ENCODE measurements around the gene ULK3.

Gene ULK3

GRCh38 chr15:74820056-74820455, 22.9 kb downstream of the ULK3 start:
- no peak for DNase-seq (ENCODE audit: low spot score)
- in situ Hi-C loops (cut with MboI; ENCODE audit: low pct_unique_long_range_greater_than_20kb, low sequenced_read_pairs, unreplicated experiment): no loop called here

GRCh38 chr15:74817370-74817737, 25.6 kb downstream of the ULK3 start:
- no peak for DNase-seq (ENCODE audit: low spot score)
- TF ChIP-seq CTCF (IDR thresholded peaks at IDR 0.05; ENCODE audit: extremely low read depth, insufficient read depth, missing control alignments): no peak
- in situ Hi-C loops (cut with MboI; ENCODE audit: low pct_unique_long_range_greater_than_20kb, low sequenced_read_pairs, unreplicated experiment): no loop called here

More at GRCh38 chr15:74820056-74820455, 22.9 kb downstream of the ULK3 start:
- no peak for TF ChIP-seq CTCF (IDR thresholded peaks at IDR 0.05; ENCODE audit: extremely low read depth, insufficient read depth, missing control alignments)

GRCh38 chr15:74816624-74817369, 26.2 kb downstream of the ULK3 start:
- no peak for TF ChIP-seq CTCF (IDR thresholded peaks at IDR 0.05; ENCODE audit: extremely low read depth, insufficient read depth, missing control alignments)
- in situ Hi-C loops (cut with MboI; ENCODE audit: low pct_unique_long_range_greater_than_20kb, low sequenced_read_pairs, unreplicated experiment): no loop called here
- no peak for DNase-seq (ENCODE audit: low spot score)

GRCh38 chr15:74815961-74816360, 27.0 kb downstream of the ULK3 start:
- no peak for DNase-seq (ENCODE audit: low spot score)
- in situ Hi-C loops (cut with MboI; ENCODE audit: low pct_unique_long_range_greater_than_20kb, low sequenced_read_pairs, unreplicated experiment): no loop called here
- no peak for TF ChIP-seq CTCF (IDR thresholded peaks at IDR 0.05; ENCODE audit: extremely low read depth, insufficient read depth, missing control alignments)

- in situ Hi-C loops (cut with MboI; ENCODE audit: low pct_unique_long_range_greater_than_20kb, low sequenced_read_pairs, unreplicated experiment): no loop called here
- DNase-seq (ENCODE audit: low spot score): no peak
- no peak for TF ChIP-seq CTCF (IDR thresholded peaks at IDR 0.05; ENCODE audit: extremely low read depth, insufficient read depth, missing control alignments)
Measured at GRCh38 chr15:74815121-74815934, 27.6 kb downstream of the ULK3 start.

- no peak for DNase-seq (ENCODE audit: low spot score)
- TF ChIP-seq CTCF (IDR thresholded peaks at IDR 0.05; ENCODE audit: extremely low read depth, insufficient read depth, missing control alignments): no peak
- in situ Hi-C loops (cut with MboI; ENCODE audit: low pct_unique_long_range_greater_than_20kb, low sequenced_read_pairs, unreplicated experiment): no loop called here
Measured at GRCh38 chr15:74812533-74812932, 30.4 kb downstream of the ULK3 start, which contains the start of gene LMAN1L. Gene LMAN1L (plus strand): TSS chr15:74812835. CDS start chr15:74812855, 20 bp downstream.

All from GM13977 (cell line).